ENCODE measurements around the gene STPG4. TPM values are rescaled to one million over a fixed set of nuclear protein-coding genes. Genes with fewer than 3 reads are reported as not detected.
A peak's percentile ranks its signal among the peaks of the same experiment; 100 is the strongest.

Gene STPG4
- total RNA-seq, 1 donor from 2014 or later, result 2.9 TPM

DNA sequence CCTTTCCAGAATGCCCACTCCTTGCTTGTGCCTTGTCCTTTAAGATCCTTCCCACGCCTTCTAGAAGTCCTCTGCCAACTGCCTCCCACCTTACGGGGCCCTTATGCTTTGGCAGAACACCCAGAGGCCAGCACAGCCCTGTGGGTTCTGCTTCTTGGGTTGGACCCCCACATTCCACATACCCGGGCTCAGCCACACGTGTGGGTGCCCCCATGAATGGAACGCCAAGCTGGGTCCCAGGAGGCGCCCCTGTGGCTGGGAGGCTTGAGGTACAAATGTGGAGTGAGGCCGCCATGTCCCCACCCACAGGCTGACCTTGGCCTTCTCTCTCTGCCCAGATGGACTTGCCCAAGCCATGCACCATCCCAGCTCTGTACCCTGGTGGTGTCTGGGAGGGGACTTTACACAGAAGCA lies 74.2 kb downstream of the STPG4 start:
- Histone ChIP-seq H3K4me1 (peaks cover 60% of the 10 kb centered on the region), H3K27ac (no peak overlapping the region), H3K36me3 (no peaks in the 10 kb centered on the region), H3K9me3 (no peaks in the 10 kb centered on the region), H3K4me3 (no peak overlapping the region), H3K27me3 (no peaks in the 10 kb centered on the region)
- intact Hi-C loops (cut with DNase I), result no loop called here
- TF ChIP-seq, protein P1, sequence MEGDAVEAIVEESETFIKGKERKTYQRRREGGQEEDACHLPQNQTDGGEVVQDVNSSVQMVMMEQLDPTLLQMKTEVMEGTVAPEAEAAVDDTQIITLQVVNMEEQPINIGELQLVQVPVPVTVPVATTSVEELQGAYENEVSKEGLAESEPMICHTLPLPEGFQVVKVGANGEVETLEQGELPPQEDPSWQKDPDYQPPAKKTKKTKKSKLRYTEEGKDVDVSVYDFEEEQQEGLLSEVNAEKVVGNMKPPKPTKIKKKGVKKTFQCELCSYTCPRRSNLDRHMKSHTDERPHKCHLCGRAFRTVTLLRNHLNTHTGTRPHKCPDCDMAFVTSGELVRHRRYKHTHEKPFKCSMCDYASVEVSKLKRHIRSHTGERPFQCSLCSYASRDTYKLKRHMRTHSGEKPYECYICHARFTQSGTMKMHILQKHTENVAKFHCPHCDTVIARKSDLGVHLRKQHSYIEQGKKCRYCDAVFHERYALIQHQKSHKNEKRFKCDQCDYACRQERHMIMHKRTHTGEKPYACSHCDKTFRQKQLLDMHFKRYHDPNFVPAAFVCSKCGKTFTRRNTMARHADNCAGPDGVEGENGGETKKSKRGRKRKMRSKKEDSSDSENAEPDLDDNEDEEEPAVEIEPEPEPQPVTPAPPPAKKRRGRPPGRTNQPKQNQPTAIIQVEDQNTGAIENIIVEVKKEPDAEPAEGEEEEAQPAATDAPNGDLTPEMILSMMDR (IDR thresholded peaks at IDR 0.05), result no peak
- TF ChIP-seq POLR2AphosphoS5 (IDR thresholded peaks at IDR 0.05; ENCODE audit: insufficient read depth in 1 of 2, low read depth in 1 of 2) (no peak), POLR2A (IDR thresholded peaks at IDR 0.05) (no peak)
- DNase-seq (ENCODE audit: extremely low spot score in 2 of 2), result no peak

DNA sequence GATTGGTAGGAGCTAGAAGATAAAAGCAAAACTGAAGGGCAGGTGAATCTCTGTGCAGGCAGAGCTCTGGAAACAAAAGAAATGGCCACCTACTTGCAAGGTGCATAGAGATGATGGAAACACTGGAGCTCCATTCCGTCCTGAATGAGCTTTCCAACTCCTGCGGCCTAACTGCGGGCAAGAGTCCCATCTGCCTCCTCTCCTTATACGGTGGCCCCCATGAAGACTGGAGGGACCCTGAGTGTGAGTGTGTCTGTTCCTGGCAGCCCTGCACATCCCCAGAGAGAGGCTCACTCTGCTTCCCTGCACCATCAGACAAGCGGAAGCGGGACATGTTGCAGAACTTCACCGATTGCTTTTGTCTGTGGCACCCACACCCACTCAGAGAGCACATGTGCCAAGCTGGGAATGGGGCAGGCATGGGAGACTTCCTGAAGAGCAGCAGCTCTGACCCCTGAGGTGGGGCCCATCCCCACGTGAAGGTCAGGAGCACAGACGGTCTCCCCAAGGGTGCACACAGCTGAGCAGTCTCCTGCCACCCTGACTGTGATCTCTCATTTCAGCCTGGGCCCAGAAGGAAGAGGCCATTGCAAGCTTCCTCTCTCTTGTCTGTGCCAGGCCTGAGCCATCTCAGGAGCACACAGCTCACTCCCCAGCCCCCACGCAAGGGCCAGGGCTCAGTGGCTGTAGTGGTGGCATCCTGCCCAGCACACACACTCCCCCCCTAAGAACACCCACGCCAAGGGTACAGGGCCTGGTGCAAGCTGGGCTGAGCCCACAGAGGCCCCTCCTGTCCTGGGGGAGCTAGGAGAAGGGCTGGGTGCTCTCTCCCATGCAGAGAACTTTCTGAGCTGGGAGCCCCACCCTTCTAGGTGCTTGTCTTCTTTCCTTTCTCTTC lies 75.3 kb downstream of the STPG4 start:
- Histone ChIP-seq H3K4me1 (peaks cover 54% of the 10 kb centered on the region), H3K36me3 (no peaks in the 10 kb centered on the region), H3K9me3 (no peaks in the 10 kb centered on the region), H3K4me3 (no peak overlapping the region), H3K27me3 (no peaks in the 10 kb centered on the region), H3K27ac (peak overlapping the region; percentile 30)
- DNase-seq (ENCODE audit: extremely low spot score in 2 of 2), result no peak
- TF ChIP-seq POLR2A (IDR thresholded peaks at IDR 0.05) (no peak), POLR2AphosphoS5 (IDR thresholded peaks at IDR 0.05; ENCODE audit: insufficient read depth in 1 of 2, low read depth in 1 of 2) (peak in 1 of 2 donors; percentile 17)
- TF ChIP-seq, protein P1 (IDR thresholded peaks at IDR 0.05), result no peak
- intact Hi-C loops (cut with DNase I), result no loop called here

DNA sequence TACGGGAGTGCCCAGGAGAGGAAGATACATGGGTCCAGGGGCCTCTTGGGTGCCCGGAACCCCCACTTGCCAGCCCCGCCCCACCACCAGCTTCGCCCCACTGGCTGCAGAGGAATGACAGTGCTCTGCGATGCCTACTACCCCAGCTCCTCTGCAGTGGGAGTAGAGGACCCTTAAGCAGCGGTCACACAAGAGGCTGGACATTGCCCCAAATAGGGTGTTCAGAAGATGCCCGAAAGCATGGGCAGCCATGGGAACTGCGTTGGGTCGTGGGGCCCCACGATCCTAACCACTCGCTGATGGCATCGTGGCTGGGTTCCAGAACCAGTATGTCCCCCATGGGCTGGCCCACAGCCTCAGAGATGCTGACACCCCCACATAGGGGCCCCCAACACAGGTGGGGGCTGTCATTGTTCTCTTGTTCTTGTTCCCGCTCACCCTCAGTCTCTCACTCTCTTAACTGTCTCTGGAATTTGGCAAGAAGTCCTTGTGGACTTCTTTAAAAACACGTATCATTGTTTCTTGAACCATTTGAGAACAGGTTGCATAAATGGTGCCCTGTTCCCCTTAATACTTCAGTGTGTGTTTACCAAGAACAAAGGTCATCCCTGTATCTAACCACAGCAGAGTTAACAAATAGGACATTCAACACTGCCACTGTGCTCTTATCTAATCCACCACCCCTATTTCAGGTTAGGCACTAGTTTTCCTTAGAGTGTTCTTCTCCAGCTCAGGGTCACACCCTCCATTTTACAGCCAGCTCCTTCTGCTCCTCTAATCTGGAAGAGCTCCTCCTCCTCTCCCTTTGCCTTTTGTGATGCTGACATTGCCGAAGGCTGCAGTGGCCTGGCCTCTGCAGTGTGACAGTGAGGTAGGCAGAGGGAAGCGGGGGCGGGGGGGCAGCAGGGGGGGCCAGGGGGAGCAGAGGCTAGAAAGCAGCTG lies 76.3 kb downstream of the STPG4 start:
- Histone ChIP-seq H3K27me3 (no peaks in the 10 kb centered on the region), H3K36me3 (no peaks in the 10 kb centered on the region), H3K4me1 (peaks cover 51% of the 10 kb centered on the region), H3K27ac (peak overlapping the region; percentile 69), H3K9me3 (no peaks in the 10 kb centered on the region), H3K4me3 (no peak overlapping the region)
- no peak for DNase-seq (ENCODE audit: extremely low spot score in 2 of 2)
- intact Hi-C loops (cut with DNase I), result no loop called here
- TF ChIP-seq, protein P1 (IDR thresholded peaks at IDR 0.05), result no peak
- TF ChIP-seq POLR2AphosphoS5 (IDR thresholded peaks at IDR 0.05; ENCODE audit: insufficient read depth in 1 of 2, low read depth in 1 of 2) (no peak), POLR2A (IDR thresholded peaks at IDR 0.05) (no peak)

DNA sequence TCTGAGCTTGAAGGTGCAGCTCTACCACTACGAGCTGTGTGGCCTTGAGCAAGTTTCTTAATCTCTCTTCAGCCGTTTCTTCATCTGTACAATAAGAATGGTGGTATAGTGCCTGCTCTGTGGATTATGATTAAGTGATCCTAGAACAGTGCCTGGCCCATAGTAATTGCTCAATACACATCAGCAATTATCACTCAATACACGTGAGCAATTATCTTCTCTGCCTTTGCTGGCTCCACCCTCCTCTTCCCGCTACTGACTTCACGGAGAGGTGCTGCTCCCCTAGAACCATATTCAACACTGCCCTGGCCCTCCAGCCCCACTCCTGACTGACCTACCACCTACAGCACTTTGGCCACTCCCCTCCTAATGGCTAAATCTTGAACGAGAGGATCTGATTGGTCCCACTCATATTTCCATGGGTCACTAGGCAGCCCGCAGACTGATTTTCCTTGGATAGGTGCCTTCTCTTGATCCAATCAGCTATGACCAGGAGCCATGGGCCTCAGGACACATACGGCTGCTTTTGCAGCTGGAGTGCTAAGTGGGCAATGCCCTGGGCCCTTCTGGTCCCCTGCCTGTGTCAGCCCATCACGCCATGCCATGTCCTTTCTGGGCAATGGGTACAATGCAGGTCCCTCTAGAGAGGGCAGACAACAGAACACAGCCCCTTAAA lies 77.5 kb downstream of the STPG4 start:
- H3K27ac ChIP-seq, result peak overlapping the region; percentile 69
- no peak overlapping the region for H3K4me3 ChIP-seq
- H3K9me3 ChIP-seq, result no peaks in the 10 kb centered on the region
- no peak for DNase-seq (ENCODE audit: extremely low spot score in 2 of 2)
- no peaks in the 10 kb centered on the region for H3K36me3 ChIP-seq
- TF ChIP-seq POLR2A (IDR thresholded peaks at IDR 0.05) (no peak), POLR2AphosphoS5 (IDR thresholded peaks at IDR 0.05; ENCODE audit: insufficient read depth in 1 of 2, low read depth in 1 of 2) (no peak)
- TF ChIP-seq, protein P1 (IDR thresholded peaks at IDR 0.05), result no peak
- H3K4me1 ChIP-seq, result peaks cover 57% of the 10 kb centered on the region
- intact Hi-C loops (cut with DNase I), result no loop called here
- H3K27me3 ChIP-seq, result no peaks in the 10 kb centered on the region
